Breast epithelium (tissue), 3 donors: ENCODE data around the gene TMEM271.
"Not testable (repeated sequence)": the region's sequence is repeated elsewhere in the genome, so short reads cannot be mapped to it uniquely, and the experiment has no call there.

Source experiments
- CTCF ChIP-seq, 3 donors: fragments of 450-650 bp; IDR thresholded peaks; one replicate each; pipeline ENCODE4 v1.5.1; 2016 to 2017; ENCODE audit warnings: antibody characterized with exemption in 3 of 3, mild to moderate bottlenecking in 3 of 3, moderate library complexity in 3 of 3
- POLR2A ChIP-seq: fragments of 450-650 bp; IDR thresholded peaks from one replicate; pipeline ENCODE4 v1.6.1; 2016; ENCODE audit warnings: antibody characterized with exemption, mild to moderate bottlenecking, moderate library complexity
- POLR2AphosphoS5 ChIP-seq, 3 donors: sonication (generic); formaldehyde crosslinking; IDR thresholded peaks; one replicate each; pipeline ENCODE4 v1.6.1; 2017; ENCODE audit warnings: antibody characterized with exemption in 3 of 3

- TF ChIP-seq CTCF (IDR thresholded peaks at IDR 0.05); POLR2AphosphoS5 (IDR thresholded peaks at IDR 0.05); POLR2A: not testable (repeated sequence)
Observed at GRCh38 chr4:550268-550667, 25.8 kb downstream of the TMEM271 start.
